ENCODE results near the gene EHD3. TPM values are rescaled to one million over a fixed set of nuclear protein-coding genes. Genes with fewer than 3 reads are reported as not detected.

Gene EHD3
- total and polyA plus RNA-seq, 2 of the 4 experiments (the other 2 are of a cell fraction): 29.1 to 39.8 TPM

GRCh38 chr2:31219131-31219969, 14.6 kb upstream of the EHD3 start:
- Histone ChIP-seq H2BK5ac (ENCODE audit: low read depth, low read length, poor library complexity, severe bottlenecking) (no peak overlapping the region), H3K4me3 (ENCODE audit: insufficient read depth, low read depth, low read length) (no peak overlapping the region), H2AK5ac (ENCODE audit: low read depth, low read length) (no peak overlapping the region), H3K9me3 (ENCODE audit: control insufficient read depth, insufficient read depth, low read length) (no peaks in the 10 kb centered on the region), H3K36me3 (ENCODE audit: control insufficient read depth, insufficient read depth, low read length) (no peaks in the 10 kb centered on the region), H3K18ac (ENCODE audit: low read depth, low read length) (no peak overlapping the region), H4K5ac (ENCODE audit: low read depth, low read length) (no peak overlapping the region), H3K27ac (ENCODE audit: insufficient read depth, low read length) (no peak overlapping the region), H2BK120ac (ENCODE audit: low read depth, low read length) (no peak overlapping the region), H3K4me2 (ENCODE audit: low read depth, low read length) (no peak overlapping the region), H4K20me1 (ENCODE audit: insufficient read depth, low read length) (no peaks in the 10 kb centered on the region), H3K14ac (replicated peaks; ENCODE audit: low read depth, low read length) (no peak overlapping the region), H2AFZ (replicated peaks; ENCODE audit: low read length, poor library complexity) (no peak overlapping the region), H2BK15ac (ENCODE audit: low read depth, low read length) (no peak overlapping the region), H3K27me3 (ENCODE audit: control insufficient read depth, insufficient read depth, low read length) (peaks cover 35% of the 10 kb centered on the region), H3K56ac (ENCODE audit: extremely low read depth, insufficient read depth, low read length) (no peak overlapping the region), H3K4ac (ENCODE audit: low read depth, low read length) (no peak overlapping the region), H4K8ac (ENCODE audit: low read depth in 2 of 2, low read length in 2 of 2) (no peak overlapping the region), H3K4me1 (ENCODE audit: control insufficient read depth, insufficient read depth, low read length) (no peaks in the 10 kb centered on the region), H3K79me1 (ENCODE audit: low read depth in 1 of 2, low read length in 2 of 2) (no peaks in the 10 kb centered on the region), H2BK20ac (ENCODE audit: low read depth, low read length) (no peak overlapping the region), H3K9me1 (ENCODE audit: insufficient read depth, low read length) (no peaks in the 10 kb centered on the region), H3K9ac (ENCODE audit: low read depth, low read length) (no peak overlapping the region), H2AK9ac (replicated peaks; ENCODE audit: low read depth, low read length, poor library complexity) (no peak overlapping the region), H4K91ac (ENCODE audit: insufficient read depth, low read depth, low read length) (no peak overlapping the region), H3K23ac (ENCODE audit: low read depth, low read length) (no peak overlapping the region)
- CTCF ChIA-PET: interaction anchor here (1.6 kb wide), 1 partner anchor 14 kb away, joined by 6 read pairs; the partner anchor contains the start of gene EHD3
- BruUV-seq (replicated peaks): no TSS peak
- in situ Hi-C loops (cut with MboI; ENCODE audit: low sequenced_read_pairs) (no loop called here), dilution Hi-C loops (cut with HindIII; ENCODE audit: low sequenced_read_pairs, unreplicated experiment) (no loop called here), intact Hi-C loops (cut with micrococcal nuclease) (no loop called here)
- DNase-seq (no peak), ATAC-seq (ENCODE audit: low read depth) (no peak)
- POLR2A ChIA-PET (ENCODE audit: unreplicated experiment): no interaction called here
- WGBS, 2 experiments (ENCODE audit: extremely low coverage in 2 of 2, insufficient read length in 1 of 2): 69% methylated on average over 4 of the region's 11 CpGs; no CpG with 5 or more reads in 1 of the 2 experiments
- no peak for TF ChIP-seq USF2 (IDR thresholded peaks at IDR 0.05; ENCODE audit: low read depth, low read length)
- TF ChIP-seq MXI1 (IDR thresholded peaks at IDR 0.05; ENCODE audit: borderline replicate concordance, low read depth, low read length): no peak
- TF ChIP-seq FOS (IDR thresholded peaks at IDR 0.05; ENCODE audit: low read depth, low read length): no peak
- no peak for TF ChIP-seq CHD1 (IDR thresholded peaks at IDR 0.05; ENCODE audit: low read depth, low read length)
- TF ChIP-seq RAD21 (IDR thresholded peaks at IDR 0.05; ENCODE audit: low read length): no peak
- TF ChIP-seq RCOR1 (IDR thresholded peaks at IDR 0.05; ENCODE audit: insufficient replicate concordance, low read length): no peak
- TF ChIP-seq MAFK (IDR thresholded peaks at IDR 0.05; ENCODE audit: low read depth, low read length): no peak
- no peak for TF ChIP-seq MAZ (IDR thresholded peaks at IDR 0.05; ENCODE audit: borderline replicate concordance, low read depth, low read length)
